Cardiac fibroblast (primary cell): ENCODE data around the gene SPATA7.

Experiments used
- DNase-seq, 2 donors: peaks; one replicate each; pipeline versions ENCODE4 v3.0.0 to v3.0.0-alpha.2; 2010; ENCODE audit warnings: low read depth in 2 of 2
- H3K4me3 ChIP-seq, 2 donors: replicated peaks in 1 of 2; 1 replicate in 1 of 2; 2 replicates in 1 of 2; pipeline ENCODE4 v1.5.1; 2011; ENCODE audit warnings: low read depth in 2 of 2, low read length in 2 of 2, mild to moderate bottlenecking in 2 of 2, moderate library complexity in 1 of 2
- TF ChIP-seq, protein P1 (sequence below): IDR thresholded peaks from one replicate; pipeline ENCODE4 v1.5.1; 2011; ENCODE audit warnings: low read depth, mild to moderate bottlenecking, low read length, inconsistent platforms

The SPATA7 gene

DNA sequence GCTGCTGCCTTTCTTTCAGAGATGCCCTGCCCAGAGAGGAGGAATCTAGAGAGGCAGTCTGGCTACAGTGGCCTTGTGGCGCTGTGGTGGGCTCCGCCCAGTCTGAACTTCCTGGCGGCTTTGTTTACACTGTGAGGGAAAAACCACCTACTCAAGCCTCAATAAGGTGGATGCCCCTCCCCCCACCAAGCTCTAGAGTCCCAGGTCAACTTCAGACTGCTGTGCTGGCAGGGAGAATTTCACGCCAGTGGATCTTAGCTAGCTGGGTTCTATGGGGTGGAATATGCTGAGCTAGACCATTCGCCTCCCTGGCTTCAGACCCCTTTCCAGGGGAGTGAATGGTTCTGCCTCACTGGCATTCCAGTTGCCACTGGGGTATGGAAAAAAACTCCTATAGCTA, 25.6 kb downstream of the SPATA7 start:
- TF ChIP-seq, protein P1, sequence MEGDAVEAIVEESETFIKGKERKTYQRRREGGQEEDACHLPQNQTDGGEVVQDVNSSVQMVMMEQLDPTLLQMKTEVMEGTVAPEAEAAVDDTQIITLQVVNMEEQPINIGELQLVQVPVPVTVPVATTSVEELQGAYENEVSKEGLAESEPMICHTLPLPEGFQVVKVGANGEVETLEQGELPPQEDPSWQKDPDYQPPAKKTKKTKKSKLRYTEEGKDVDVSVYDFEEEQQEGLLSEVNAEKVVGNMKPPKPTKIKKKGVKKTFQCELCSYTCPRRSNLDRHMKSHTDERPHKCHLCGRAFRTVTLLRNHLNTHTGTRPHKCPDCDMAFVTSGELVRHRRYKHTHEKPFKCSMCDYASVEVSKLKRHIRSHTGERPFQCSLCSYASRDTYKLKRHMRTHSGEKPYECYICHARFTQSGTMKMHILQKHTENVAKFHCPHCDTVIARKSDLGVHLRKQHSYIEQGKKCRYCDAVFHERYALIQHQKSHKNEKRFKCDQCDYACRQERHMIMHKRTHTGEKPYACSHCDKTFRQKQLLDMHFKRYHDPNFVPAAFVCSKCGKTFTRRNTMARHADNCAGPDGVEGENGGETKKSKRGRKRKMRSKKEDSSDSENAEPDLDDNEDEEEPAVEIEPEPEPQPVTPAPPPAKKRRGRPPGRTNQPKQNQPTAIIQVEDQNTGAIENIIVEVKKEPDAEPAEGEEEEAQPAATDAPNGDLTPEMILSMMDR: no peak
- DNase-seq: no peak
- no peak overlapping the region for H3K4me3 ChIP-seq

DNA sequence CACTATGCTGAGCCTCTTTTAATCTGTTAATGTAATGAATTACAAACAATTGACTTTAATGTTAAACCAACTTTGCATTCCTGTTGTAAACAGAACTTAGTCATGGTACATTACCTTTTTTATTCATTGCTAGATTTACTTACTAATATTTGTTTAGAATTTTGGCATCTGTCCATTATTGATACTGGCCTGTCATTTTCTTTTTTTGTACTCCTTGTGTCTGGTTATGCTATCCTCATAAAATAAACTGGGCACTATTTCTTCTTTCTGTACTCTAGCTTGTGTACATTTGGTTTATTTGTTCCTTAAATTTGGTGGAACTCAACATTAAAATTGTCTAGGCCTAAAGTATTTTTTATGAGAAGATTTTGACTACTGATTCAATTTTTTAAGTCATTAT, 32.1 kb downstream of the SPATA7 start:
- TF ChIP-seq, protein P1: no peak
- no peak overlapping the region for H3K4me3 ChIP-seq
- DNase-seq: no peak

DNA sequence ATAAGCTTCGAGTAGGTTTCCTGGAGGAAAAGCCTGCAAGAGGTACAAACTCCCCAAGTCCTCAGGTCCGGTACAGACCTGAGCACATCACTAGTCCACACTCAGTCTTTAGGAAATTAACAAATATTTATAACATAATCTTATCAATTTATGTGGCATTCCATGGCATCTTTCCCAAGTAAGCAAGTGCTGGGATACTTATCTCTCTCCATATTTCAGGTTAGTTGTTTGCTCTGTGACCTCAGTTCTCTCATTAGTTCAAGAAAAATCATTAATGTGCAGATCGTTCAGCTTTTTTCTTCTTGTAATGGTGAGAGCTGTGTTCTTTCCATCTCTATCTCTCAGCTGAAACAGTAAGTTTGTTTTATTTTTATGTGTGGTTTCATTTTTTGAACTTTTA, 34.7 kb downstream of the SPATA7 start:
- no peak overlapping the region for H3K4me3 ChIP-seq
- DNase-seq: no peak
- TF ChIP-seq, protein P1: no peak

DNA sequence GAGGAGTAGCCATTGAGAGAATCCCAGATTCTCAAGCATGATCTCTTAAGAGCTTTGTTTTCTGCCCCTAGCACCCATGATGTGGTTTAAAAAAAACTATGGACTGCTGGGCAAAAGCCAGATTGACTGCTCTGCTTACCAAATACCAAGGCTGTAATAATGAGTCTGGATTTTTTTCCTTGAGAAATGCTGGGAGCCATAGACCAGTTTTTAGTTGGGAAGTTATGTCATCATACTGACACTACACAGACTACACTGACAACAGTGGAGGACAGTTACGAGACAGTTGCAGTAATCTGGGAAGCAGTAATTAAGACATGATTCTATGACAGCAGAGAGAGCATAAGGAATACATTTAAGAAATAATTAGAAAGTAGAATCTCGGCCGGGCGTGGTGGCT, 35.8 kb downstream of the SPATA7 start:
- TF ChIP-seq, protein P1: no peak
- no peak overlapping the region for H3K4me3 ChIP-seq
- peak in 1 of 2 donors; percentile 40 for DNase-seq

DNA sequence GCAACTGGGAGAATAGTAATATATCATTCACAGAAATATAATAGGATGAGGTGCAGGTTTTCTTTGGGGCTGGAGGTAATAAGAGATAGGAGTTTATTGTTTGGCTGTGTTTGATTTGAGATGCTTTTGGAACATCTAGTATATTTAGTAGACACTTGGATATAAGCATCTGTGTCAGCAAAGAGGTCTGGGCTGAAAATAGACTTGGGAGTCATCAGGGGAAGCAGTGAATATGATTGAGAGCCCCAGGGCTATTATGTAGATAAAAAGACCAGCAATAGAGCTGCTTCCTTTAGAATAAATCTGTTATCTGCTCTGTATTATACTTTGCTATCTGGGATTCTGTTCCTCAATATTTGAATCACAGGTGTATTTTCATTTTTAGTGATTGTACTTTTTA, 36.6 kb downstream of the SPATA7 start:
- TF ChIP-seq, protein P1: no peak
- no peak overlapping the region for H3K4me3 ChIP-seq
- no peak for DNase-seq

DNA sequence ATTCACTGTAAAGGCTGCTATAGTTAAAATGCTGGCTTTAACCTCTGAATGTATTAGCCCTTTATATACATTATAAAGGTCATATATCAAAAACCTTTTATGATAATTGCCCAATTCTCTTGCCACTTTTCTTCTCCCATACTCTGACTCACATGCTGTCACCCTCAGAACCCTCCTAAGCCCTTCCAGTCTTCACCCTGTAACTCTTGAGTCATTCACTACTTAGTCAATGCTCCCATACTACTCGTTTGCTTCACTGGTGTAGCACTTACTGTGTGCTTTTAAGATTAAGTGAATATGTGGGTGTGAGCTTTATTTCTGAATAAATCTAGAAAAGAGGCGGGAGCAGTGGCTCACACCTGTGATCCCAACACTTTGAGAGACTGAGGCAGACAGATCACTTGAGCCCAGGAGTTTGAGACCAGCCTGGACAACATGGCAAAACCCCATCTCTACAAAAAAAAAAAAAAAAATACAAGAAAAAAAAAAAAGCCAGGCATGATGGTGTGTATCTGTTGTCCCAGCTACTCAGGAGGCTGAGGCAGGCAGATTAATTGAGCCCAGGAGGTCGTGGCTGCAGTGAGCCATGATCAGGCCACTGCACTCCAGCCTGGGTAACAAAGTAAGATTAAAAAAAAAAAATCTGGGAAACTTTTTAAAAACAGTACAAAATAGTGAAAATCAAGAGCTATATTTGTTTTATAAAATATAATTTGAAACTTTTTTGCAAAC, 37.6 kb downstream of the SPATA7 start:
- TF ChIP-seq, protein P1: no peak
- no peak overlapping the region for H3K4me3 ChIP-seq
- peak; percentile 15 to 86 for DNase-seq

DNA sequence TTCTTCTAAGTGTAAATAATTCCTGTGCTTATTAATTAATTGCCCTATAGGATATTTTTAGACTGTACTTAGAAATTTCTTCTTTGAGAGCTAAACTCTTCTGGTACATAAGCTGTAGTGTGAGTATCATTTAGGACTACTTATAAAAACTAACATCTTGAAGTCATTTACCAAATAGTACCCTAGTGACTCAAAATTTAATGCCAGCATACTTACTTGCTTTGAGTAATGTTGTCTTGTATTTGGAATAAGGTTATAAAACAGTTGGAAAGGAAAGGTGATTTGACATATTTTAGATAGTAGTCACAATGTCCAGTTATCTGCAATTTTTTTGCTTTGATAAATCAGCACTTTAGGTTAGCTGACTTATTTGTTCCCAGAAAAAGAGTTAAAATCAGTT, 39.1 kb downstream of the SPATA7 start:
- TF ChIP-seq, protein P1: no peak
- DNase-seq: peak in 1 of 2 donors; percentile 49
- no peak overlapping the region for H3K4me3 ChIP-seq
